Mucosa of descending colon (tissue), 3 donors: ENCODE data around the gene CCNI. TPM values are rescaled to one million over a fixed set of nuclear protein-coding genes. Genes with fewer than 3 reads are reported as not detected.
"Not testable (repeated sequence)": the region's sequence is repeated elsewhere in the genome, so short reads cannot be mapped to it uniquely, and the experiment has no call there.

Source experiments
- ATAC-seq: fragments of 200-7000 bp; cut with Tn5 transposase; one replicate; pipeline ENCODE4 v1.9.1; 2020; ENCODE audit warnings: mild to moderate bottlenecking, moderate library complexity
- DNase-seq, 3 donors: peaks; one replicate each; pipeline ENCODE4 v3.0.0-alpha.2; 2020
- H3K36me3 ChIP-seq: fragments of 200-600 bp; one replicate; pipeline ENCODE4 v1.8.0; 2021; ENCODE audit warnings: low read depth, mild to moderate bottlenecking
- H3K4me1 ChIP-seq: fragments of 200-600 bp; one replicate; pipeline ENCODE4 v1.8.0; 2021; ENCODE audit warnings: low read depth, mild to moderate bottlenecking
- H3K4me3 ChIP-seq: fragments of 200-600 bp; one replicate; pipeline ENCODE4 v1.8.0; 2021; ENCODE audit warnings: mild to moderate bottlenecking
- H3K9me3 ChIP-seq: fragments of 200-600 bp; one replicate; pipeline ENCODE4 v1.8.0; 2021; ENCODE audit warnings: mild to moderate bottlenecking
- CTCF ChIP-seq: fragments of 200-600 bp; IDR thresholded peaks from one replicate; pipeline ENCODE4 v1.8.0; 2022; ENCODE audit warnings: antibody characterized with exemption, mild to moderate bottlenecking
- intact Hi-C, 2 donors: fragments of 100-400 bp; cut with DNase I in 1 of 2; cut with micrococcal nuclease in 1 of 2; formaldehyde crosslinking; loops; one replicate each; pipeline versions ENCODE4 v1.11.0 to v1.11.1; 2022; cut with DNase I, micrococcal nuclease
- total RNA-seq, 3 donors: library from RNA; stranded (reverse); fragmentation: NEBNext Ultra II Directional in 2 of 3; extraction: Animal tissue kit (Norgen Biotek cat#: 25700) in 2 of 3; gene quantifications; one replicate each; pipeline versions ENCODE4 v1.2.1 to v1.2.4, GENCODE V29; 2021 to 2023
- donor health status: DM: no; HTN: no; CAD: no; lungs with moderate emphysema.
- donor health status: DM: no; HTN: no; CAD: no.
- donor health status: DM: no; HTN: yes; CAD: no.

CCNI gene
- total RNA-seq, 3 donors from 2014 or later, result 175 to 323 (median 190) TPM

DNA sequence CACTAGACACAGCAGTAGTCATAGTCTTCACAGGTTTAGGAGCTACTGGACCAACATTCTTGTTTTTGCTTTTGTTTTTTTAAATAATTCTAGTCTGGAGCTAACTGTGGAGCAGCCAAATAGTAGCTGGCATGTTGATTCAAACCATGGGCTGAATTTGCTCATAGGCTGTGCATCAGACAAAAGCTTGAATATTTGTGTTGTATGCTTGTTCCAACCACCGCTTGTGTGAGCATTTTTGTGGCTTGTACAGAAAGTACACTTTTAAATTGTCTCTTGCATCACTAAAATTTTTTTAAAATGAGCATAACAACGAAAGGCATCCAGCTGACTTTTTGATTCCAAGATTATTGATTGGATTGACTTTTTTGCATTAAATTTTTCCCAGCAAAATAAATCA lies 39.6 kb downstream of the CCNI start:
- Histone ChIP-seq H3K4me1 (no peaks in the 10 kb centered on the region), H3K4me3 (no peak overlapping the region), H3K9me3 (no peaks in the 10 kb centered on the region), H3K36me3 (no peaks in the 10 kb centered on the region)
- no peak for TF ChIP-seq CTCF
- DNase-seq (no peak), ATAC-seq (no peak)
- intact Hi-C loops, result no loop called here

DNA sequence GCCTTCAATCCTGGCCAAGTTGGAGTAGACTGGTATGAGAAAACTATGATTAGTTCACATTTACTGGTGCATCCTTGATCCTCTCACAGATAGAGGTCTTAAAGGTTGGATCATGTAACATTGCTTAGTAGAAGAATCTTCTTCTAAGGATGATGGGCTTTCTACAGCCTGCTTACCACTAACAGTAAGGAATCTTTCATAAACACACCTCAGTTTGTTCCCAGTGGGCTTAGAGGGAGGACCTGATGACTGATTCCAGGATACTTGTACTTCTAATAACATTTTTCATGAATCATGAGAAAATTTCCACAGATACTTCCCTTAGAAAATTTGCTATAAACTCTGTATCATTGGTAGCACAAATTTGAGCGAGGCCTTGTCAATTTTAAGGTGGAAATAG lies 40.6 kb downstream of the CCNI start:
- Histone ChIP-seq H3K4me3 (no peak overlapping the region), H3K4me1 (no peaks in the 10 kb centered on the region), H3K9me3 (no peaks in the 10 kb centered on the region), H3K36me3 (no peaks in the 10 kb centered on the region)
- ATAC-seq (no peak), DNase-seq (no peak)
- intact Hi-C loops, result no loop called here
- TF ChIP-seq CTCF, result no peak

- no peaks in the 10 kb centered on the region for H3K36me3 ChIP-seq
- no peak for TF ChIP-seq CTCF
- intact Hi-C loops, result no loop called here
Observed at GRCh38 chr4:77031544-77031943, 44.2 kb downstream of the CCNI start.

DNA sequence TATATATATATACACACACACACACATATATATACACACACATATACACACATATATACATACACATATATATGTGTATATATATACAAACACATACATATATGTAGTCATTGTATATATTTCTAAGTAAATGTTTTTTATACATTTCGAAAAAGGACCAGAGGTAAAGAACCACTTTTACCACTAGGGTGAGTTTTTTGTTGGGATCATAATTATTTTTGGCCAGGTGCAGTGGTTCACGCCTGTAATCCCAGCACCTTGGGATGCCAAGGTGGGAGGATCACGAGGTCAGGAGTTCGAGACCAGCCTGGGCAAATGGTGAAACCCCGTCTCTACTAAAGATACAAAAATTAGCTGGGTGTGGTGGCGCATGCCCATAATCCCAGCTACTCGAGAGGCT lies 46.0 kb downstream of the CCNI start:
- intact Hi-C loops, ATAC-seq, H3K9me3 ChIP-seq, DNase-seq, H3K4me1 ChIP-seq, H3K36me3 ChIP-seq, H3K4me3 ChIP-seq: not testable (repeated sequence)

More at GRCh38 chr4:77031544-77031943, 44.2 kb downstream of the CCNI start:
- ATAC-seq (no peak), DNase-seq (no peak)
- no peak overlapping the region for H3K4me3 ChIP-seq
- H3K9me3 ChIP-seq, result no peaks in the 10 kb centered on the region
- no peaks in the 10 kb centered on the region for H3K4me1 ChIP-seq

- no peak for TF ChIP-seq CTCF
- H3K4me1 ChIP-seq, result no peaks in the 10 kb centered on the region
- DNase-seq, result no peak
- H3K9me3 ChIP-seq, result no peaks in the 10 kb centered on the region
- intact Hi-C loops, result no loop called here
- no peak overlapping the region for H3K4me3 ChIP-seq
- ATAC-seq, result no peak
- no peaks in the 10 kb centered on the region for H3K36me3 ChIP-seq
Observed at GRCh38 chr4:77028246-77028645, 47.5 kb downstream of the CCNI start.

DNA sequence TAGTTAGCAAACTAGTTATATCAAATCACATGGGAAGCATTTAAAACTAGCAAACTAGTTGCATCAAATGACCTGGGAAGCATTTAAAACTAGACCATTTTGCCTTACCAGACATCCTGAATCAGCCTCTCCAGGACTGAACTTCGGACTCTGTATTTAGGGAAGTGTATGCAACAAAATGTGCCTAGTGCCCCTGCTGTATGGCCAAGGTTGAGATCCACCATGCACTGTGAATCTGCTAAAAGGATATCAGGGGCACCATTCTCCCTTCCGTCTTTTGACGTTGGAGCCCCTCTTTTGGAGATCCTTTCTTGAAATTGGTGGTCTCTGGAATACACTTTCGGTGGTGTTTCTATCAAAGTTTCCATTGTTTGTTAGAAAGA lies 49.5 kb downstream of the CCNI start:
- no peak for TF ChIP-seq CTCF
- intact Hi-C loops, result no loop called here
- ATAC-seq, result no peak
- DNase-seq, result no peak
- Histone ChIP-seq H3K9me3 (no peaks in the 10 kb centered on the region), H3K4me1 (no peaks in the 10 kb centered on the region), H3K4me3 (no peak overlapping the region), H3K36me3 (no peaks in the 10 kb centered on the region)
